Endodermal cell (in vitro differentiated cells): ENCODE measurements around the gene CCDC68. TPM values are rescaled to one million over a fixed set of nuclear protein-coding genes. Genes with fewer than 3 reads are reported as not detected.

Source experiments
- DNase-seq: peaks from one replicate; pipeline ENCODE4 v3.0.0-alpha.2; 2017
- H3K27ac ChIP-seq: 2 replicates; pipeline ENCODE4 v1.5.1; 2013; ENCODE audit warnings: mild to moderate bottlenecking, low read depth, low read length, moderate library complexity
- H3K27me3 ChIP-seq: 2 replicates; pipeline ENCODE4 v1.6.1; 2013; ENCODE audit warnings: mild to moderate bottlenecking, low read length, moderate library complexity; ENCODE audit not compliant: insufficient read depth, control insufficient read depth, poor library complexity, severe bottlenecking
- H3K36me3 ChIP-seq: 2 replicates; pipeline ENCODE4 v1.7.0; 2013; ENCODE audit warnings: mild to moderate bottlenecking, low read length, moderate library complexity; ENCODE audit not compliant: control insufficient read depth, insufficient read depth
- H3K4me1 ChIP-seq: one replicate; pipeline ENCODE4 v1.7.0; 2013; ENCODE audit warnings: low read length; ENCODE audit not compliant: control insufficient read depth, insufficient read depth
- H3K4me3 ChIP-seq: 2 replicates; pipeline ENCODE4 v1.5.1; 2013; ENCODE audit warnings: mild to moderate bottlenecking, low read length, moderate library complexity
- H3K9ac ChIP-seq: 2 replicates; pipeline ENCODE4 v1.6.1; 2013; ENCODE audit warnings: mild to moderate bottlenecking, low read length, moderate library complexity; ENCODE audit not compliant: poor library complexity, severe bottlenecking; ENCODE audit errors: extremely low read depth
- H3K9me3 ChIP-seq: 2 replicates; pipeline ENCODE4 v1.6.1; 2013; ENCODE audit warnings: mild to moderate bottlenecking, low read length, moderate library complexity; ENCODE audit not compliant: control insufficient read depth
- H3K27ac Mint-ChIP-seq: 2 replicates; pipeline ENCODE4 v1.8.0; 2020; ENCODE audit warnings: mixed read lengths
- H3K27me3 Mint-ChIP-seq: 2 replicates; pipeline ENCODE4 v1.8.0; 2021; ENCODE audit warnings: mild to moderate bottlenecking, mixed read lengths; ENCODE audit not compliant: insufficient read depth
- H3K36me3 Mint-ChIP-seq: 2 replicates; pipeline ENCODE4 v1.8.0; 2020; ENCODE audit warnings: low read depth, mixed read lengths
- H3K4me1 Mint-ChIP-seq: 2 replicates; pipeline ENCODE4 v1.8.0; 2020; ENCODE audit warnings: mixed read lengths
- H3K4me3 Mint-ChIP-seq: 2 replicates; pipeline ENCODE4 v1.8.0; 2020; ENCODE audit warnings: mild to moderate bottlenecking, moderate library complexity, mixed read lengths
- H3K9me3 Mint-ChIP-seq: 2 replicates; pipeline ENCODE4 v1.8.0; 2020; ENCODE audit warnings: mild to moderate bottlenecking, mixed read lengths
- WGBS, 2 experiments: methylation state at CpG; one replicate each; pipeline versions ENCODE4 v1.1.5 to v1.1.7; 2013; ENCODE audit warnings: missing lambda C conversion rate in 2 of 2, mixed read lengths in 1 of 2; ENCODE audit not compliant: insufficient coverage in 1 of 2, insufficient read length in 1 of 2; 5-methylcytosine and 5-hydroxymethylcytosine counted together
- total RNA-seq, 2 donors: library from RNA; stranded (reverse); fragmentation: NEBNext Ultra II Directional in 1 of 2; extraction: Animal tissue kit (Norgen Biotek cat#: 25700) in 1 of 2; gene quantifications; 2 replicates in 1 of 2; 3 replicates in 1 of 2; pipeline ENCODE4 v1.2.1, GENCODE V29; 2021
- TF ChIP-seq, protein P1 (sequence below): fragments of 200-600 bp; sonication (generic); conservative IDR thresholded peaks from 2 replicates; pipeline ENCODE4 v1.5.0; 2021; ENCODE audit warnings: antibody characterized with exemption, mild to moderate bottlenecking

The CCDC68 gene
- total RNA-seq, 2 donors from 2014 or later: 0.53 to 0.80 TPM

DNA sequence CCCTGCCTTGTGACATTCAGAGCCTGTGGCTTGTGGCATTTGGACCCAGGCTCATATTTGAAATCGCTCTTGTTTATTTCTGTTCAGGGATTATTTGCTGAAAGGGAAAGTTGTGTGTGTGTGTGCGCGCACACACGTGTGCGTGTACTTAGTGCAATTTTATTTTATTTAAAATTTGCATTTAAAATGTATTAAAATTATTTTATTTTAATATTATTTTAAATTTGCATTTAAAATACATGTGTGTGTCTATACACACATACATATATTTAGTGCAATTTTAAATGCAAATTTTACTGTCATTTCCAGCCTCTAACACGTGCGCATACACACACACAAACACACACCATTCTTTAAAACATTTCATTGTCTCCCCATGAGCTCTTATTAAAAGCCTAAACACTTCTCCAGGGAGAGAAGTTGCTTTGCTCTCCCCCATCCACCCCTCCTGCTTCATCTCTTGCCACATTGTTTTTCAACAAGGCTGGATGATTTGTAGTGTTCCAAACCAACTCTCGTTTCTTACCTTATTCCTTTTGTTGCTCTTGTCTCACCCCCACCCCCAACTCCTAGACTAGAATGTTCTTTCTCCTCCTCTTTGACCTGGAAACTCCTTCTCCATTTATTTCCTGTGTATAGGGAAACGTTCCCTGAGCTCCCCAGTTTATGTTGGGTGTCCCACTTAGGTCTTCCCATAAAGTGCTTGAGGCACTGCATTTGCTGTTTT is 3.8 kb upstream of the CCDC68 start:
- TF ChIP-seq, protein P1, sequence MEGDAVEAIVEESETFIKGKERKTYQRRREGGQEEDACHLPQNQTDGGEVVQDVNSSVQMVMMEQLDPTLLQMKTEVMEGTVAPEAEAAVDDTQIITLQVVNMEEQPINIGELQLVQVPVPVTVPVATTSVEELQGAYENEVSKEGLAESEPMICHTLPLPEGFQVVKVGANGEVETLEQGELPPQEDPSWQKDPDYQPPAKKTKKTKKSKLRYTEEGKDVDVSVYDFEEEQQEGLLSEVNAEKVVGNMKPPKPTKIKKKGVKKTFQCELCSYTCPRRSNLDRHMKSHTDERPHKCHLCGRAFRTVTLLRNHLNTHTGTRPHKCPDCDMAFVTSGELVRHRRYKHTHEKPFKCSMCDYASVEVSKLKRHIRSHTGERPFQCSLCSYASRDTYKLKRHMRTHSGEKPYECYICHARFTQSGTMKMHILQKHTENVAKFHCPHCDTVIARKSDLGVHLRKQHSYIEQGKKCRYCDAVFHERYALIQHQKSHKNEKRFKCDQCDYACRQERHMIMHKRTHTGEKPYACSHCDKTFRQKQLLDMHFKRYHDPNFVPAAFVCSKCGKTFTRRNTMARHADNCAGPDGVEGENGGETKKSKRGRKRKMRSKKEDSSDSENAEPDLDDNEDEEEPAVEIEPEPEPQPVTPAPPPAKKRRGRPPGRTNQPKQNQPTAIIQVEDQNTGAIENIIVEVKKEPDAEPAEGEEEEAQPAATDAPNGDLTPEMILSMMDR: no peak
- 89% methylated on average over 5 of the region's 9 CpGs; no CpG with 5 or more reads in 1 of the 2 experiments for WGBS, 2 experiments
- peaks cover 6% of the 10 kb centered on the region for H3K27me3 Mint-ChIP-seq
- Histone ChIP-seq H3K4me3 (no peak overlapping the region), H3K4me1 (no peaks in the 10 kb centered on the region), H3K9ac (no peak overlapping the region), H3K27ac (no peak overlapping the region), H3K36me3 (no peaks in the 10 kb centered on the region), H3K9me3 (peaks cover 4% of the 10 kb centered on the region), H3K27me3 (peaks cover 11% of the 10 kb centered on the region)
- no peak for DNase-seq
- no peak overlapping the region for H3K4me3 Mint-ChIP-seq
- no peaks in the 10 kb centered on the region for H3K36me3 Mint-ChIP-seq
- H3K27ac Mint-ChIP-seq: no peak overlapping the region
- H3K4me1 Mint-ChIP-seq: no peaks in the 10 kb centered on the region
- H3K9me3 Mint-ChIP-seq: no peaks in the 10 kb centered on the region

DNA sequence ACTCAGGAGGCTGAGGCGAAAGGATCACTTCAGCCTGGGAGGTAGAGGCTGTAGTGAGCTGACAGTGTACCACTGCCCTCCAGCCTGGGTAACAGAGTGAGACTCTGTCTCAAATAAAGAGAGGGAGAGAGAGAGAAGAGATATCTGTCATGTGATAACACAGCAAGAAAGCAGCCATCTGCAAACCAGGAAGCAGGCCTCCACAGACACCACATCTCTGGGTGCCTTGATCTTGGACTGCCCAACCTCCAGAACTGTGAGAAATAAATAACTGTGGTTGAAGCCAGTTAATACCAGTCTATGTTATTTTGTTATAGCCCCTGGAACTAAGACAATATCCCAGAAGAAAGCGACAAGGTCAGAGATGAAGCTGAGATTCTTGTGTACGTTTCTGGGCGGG is 2.6 kb upstream of the CCDC68 start:
- TF ChIP-seq, protein P1: no peak
- Histone ChIP-seq H3K9me3 (no peaks in the 10 kb centered on the region), H3K27ac (no peak overlapping the region), H3K27me3 (peaks cover 12% of the 10 kb centered on the region), H3K4me1 (no peaks in the 10 kb centered on the region), H3K4me3 (no peak overlapping the region), H3K9ac (no peak overlapping the region), H3K36me3 (no peaks in the 10 kb centered on the region)
- H3K36me3 Mint-ChIP-seq: no peaks in the 10 kb centered on the region
- WGBS, 2 experiments: 91 to 95% methylated on average over 2 to 4 of the region's 4 CpGs
- no peaks in the 10 kb centered on the region for H3K9me3 Mint-ChIP-seq
- H3K27ac Mint-ChIP-seq: no peak overlapping the region
- H3K27me3 Mint-ChIP-seq: peaks cover 6% of the 10 kb centered on the region
- H3K4me1 Mint-ChIP-seq: no peaks in the 10 kb centered on the region
- DNase-seq: no peak
- H3K4me3 Mint-ChIP-seq: no peak overlapping the region

DNA sequence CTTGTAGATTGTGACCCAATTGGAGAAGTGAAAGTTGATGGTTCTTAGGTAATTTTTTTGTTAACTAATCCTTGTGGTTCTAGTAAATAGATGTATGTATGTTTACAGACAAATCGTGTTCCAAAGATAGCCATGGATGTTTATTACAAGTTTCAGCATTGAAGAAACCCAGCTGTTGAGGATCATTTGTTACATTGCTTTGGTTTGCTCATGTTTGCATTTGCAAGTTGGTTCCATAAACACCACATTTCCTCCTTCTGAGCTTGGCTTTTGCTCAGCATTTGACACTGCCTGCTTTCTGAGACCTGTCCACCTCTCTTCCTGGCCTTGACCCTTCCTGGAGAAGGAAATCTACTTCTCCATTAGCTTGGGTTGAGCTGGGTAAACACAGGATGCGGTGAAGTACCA is 1.8 kb upstream of the CCDC68 start:
- H3K36me3 ChIP-seq: no peaks in the 10 kb centered on the region
- H3K9ac ChIP-seq: no peak overlapping the region
- no peak overlapping the region for H3K4me3 Mint-ChIP-seq
- peaks cover 6% of the 10 kb centered on the region for H3K27me3 Mint-ChIP-seq
- H3K27ac Mint-ChIP-seq: no peak overlapping the region
- H3K9me3 ChIP-seq: no peaks in the 10 kb centered on the region
- no peaks in the 10 kb centered on the region for H3K36me3 Mint-ChIP-seq
- H3K4me1 ChIP-seq: no peaks in the 10 kb centered on the region
- WGBS, 2 experiments: 0 to 42% methylated on average over 1 to 2 of the region's 2 CpGs
- no peaks in the 10 kb centered on the region for H3K9me3 Mint-ChIP-seq
- H3K4me1 Mint-ChIP-seq: no peaks in the 10 kb centered on the region
- H3K4me3 ChIP-seq: no peak overlapping the region
- DNase-seq: no peak
- peaks cover 12% of the 10 kb centered on the region for H3K27me3 ChIP-seq
- H3K27ac ChIP-seq: no peak overlapping the region
- TF ChIP-seq, protein P1: no peak
